T follicular helper cell (primary cell): ENCODE results near the gene RABGAP1L.

ENCODE experiments used
- DNase-seq: peaks from one replicate; pipeline ENCODE4 v3.0.0-alpha.2; 2020; ENCODE audit warnings: low read depth

RABGAP1L gene

DNA sequence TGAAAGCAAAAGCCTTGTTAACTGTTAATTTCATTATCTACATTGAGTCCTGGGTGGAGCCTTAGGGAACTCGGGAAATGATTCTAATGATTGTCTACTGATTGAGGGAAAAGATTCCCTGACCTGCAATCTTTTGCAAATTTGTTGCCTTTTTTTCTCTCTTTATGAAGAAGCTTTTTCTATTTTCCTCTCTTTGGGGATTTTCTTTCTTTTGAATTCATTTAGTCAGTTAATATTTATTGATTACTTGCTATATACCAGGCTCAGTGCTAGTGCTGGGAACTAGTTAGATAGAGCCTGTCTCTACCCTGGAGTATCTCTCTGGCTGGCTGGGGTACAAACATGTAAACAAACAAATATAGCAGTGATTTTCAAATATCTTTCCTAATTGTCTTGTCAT, 769.2 kb downstream of the RABGAP1L start:
- no peak for DNase-seq

DNA sequence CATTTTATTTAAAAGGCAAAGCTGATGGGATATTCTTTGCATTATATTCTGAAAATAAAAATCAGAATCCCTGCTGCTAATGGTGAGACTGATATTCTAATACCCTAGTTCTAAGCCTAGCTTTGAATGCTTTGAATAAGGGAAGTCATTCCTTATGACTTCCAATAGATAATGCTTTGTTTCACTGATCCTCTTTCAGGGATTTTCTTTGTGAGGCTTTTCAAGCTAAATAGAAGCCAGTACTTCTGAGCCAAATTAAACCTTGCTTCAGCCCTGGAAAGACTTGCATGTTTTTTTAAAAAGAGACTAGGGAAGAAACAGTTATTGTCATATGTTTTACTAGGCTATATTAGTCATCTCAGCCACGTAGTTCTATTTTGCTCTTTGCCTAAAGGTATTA, 771.9 kb downstream of the RABGAP1L start:
- DNase-seq, result no peak

GRCh38 chr1:174932587-174932986, 773.3 kb downstream of the RABGAP1L start:
- no peak for DNase-seq

- no peak for DNase-seq
Measured at GRCh38 chr1:174935961-174936727, 776.8 kb downstream of the RABGAP1L start.

DNA sequence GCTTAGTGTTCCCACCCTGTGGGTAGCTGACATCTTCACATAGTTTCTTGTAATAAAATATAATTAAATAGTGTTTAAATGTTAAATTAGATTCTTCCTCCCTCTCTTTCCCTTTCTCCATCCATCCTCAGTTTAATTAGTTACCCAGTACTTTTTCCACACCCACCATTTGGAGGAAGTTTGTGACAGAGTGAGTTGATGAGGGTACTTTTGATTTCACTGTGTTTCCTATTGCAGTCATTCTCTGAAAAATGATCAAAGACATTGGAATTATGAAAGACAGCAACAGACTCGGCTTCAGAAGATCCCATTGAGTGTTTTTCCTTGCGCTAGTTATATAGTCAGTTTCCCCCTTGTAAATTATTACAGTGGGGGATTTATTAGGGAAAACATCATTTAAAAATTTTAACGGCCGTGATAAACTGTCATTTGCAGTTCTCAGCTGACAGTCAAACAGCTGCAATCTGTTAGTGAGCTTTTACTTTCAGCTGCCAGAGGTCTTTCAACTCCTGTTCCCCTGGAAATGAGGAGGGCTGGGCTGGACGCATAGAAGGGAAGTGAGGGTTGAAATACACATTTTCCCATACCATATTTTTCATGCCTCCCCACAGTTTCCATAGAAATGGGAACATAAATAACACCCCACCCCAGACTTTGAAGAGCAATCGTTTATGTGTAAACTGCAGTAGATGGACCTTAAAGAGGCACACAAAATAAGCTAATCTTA, 779.1 kb downstream of the RABGAP1L start:
- no peak for DNase-seq

GRCh38 chr1:174939775-174940545, 780.6 kb downstream of the RABGAP1L start:
- no peak for DNase-seq

DNA sequence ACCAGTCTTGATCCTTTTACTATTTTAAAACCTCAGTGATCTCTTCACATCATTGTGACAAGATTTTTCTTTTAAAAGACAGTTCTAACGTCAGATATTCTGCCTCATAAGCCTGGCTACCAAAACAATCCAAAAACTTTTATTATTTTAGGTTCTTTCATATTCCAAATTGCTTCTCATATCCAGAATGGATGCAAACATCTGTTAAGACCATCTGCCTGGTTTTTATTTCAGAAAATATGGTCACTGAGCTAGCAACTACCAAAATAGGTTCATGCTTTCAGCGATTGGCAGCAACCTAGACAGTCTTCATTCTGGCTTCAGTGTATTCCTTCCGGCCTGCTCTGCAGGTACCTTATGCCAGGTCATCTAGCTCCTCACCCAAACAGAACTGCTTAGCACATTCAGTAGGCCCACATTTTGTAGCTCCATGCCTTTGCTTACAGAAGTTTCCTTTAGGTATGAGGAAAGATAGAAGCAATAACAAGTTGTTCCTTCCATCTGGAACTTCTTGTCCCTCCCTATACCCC, 781.4 kb downstream of the RABGAP1L start:
- DNase-seq, result no peak

DNA sequence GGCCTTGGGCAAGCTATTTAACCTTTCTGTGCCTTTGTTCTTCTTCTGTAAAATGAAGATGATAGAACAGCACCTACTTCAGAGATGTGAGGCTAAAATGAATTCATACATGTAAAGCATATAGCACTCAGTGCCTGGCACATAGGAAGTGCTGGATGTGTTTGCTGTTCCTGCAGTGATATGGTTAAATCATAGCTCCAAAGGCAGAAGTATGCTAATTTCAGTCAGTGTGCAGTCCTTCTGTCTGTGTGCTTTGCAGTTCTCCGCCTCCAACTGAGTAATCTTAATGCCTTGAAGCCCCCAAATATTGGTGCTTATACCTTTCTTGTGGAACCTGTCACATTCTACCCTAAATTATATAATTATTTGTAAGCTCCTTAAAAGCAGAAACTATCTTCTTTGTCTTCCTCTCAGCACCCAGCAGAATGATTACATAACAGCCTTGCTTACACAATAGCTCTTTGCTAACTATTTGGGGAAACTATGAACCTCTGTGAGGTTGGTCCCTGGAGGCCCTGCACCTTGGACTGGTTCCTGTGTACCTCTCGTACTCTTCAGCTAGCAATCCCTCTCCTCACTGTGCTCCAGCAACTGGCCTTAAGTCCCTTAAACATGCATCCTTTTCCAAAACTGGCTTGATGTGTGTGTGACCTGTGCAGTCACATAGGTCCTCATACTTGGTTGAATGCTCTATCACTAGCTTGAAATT, 783.4 kb downstream of the RABGAP1L start:
- no peak for DNase-seq

- DNase-seq, result no peak
Measured at GRCh38 chr1:174946031-174946430, 786.7 kb downstream of the RABGAP1L start.

GRCh38 chr1:174949061-174949460, 789.7 kb downstream of the RABGAP1L start:
- no peak for DNase-seq

DNA sequence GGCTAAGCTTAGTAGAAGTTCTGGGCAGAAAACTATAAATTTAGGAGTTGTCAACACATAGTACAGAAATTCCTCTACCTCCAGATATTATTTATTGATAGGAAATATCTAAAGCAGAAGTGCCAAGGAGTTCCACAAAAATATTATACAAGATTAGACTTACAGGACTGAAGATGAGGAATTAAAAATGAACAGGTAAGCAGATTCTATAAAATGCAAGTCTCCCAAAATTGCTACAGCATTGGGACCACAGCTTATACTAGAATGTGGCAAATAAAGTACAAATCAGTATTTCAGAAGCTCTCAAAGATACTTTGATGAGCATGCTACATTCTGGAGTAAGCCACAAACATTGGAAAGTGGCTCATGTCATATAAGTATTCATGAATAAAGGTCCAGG, 790.3 kb downstream of the RABGAP1L start:
- DNase-seq, result no peak

DNA sequence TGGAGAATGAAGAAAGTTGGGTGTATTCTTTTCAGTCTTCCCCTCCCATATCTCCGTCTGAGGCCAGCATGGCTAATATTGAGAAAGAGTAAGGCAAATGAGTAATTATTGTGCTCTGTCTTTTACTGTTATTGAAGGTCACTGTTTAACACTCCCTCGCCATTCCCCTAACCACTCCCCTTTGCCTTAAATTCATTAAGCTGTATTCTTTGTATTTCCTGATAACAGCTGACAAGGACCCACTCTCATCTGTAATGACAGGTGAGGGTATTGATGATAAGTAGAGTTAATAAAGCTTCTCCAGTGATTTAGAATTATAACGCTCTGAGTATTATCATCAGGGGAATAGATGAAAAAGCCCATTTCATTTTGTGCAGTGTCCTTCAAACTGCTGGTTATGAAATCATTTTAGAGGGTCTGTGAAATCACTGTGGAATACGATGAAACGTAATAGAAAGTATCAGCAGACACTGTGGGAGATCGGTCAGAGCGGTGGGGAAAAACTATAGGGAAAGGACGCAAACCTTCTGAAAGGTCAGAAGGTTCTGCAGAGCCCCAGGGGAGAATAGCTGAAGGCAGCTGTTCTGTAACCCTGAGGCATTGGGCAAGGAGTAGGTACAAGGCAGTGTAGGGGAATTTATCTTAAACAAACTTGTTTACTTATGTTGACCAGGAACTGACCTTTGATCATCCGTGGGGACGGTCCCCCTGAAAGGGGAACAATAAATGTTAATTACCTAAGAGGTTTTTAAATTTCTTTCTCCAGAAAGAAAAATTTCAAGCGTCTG, 794.2 kb downstream of the RABGAP1L start:
- DNase-seq, result no peak

GRCh38 chr1:174954073-174954460, 794.7 kb downstream of the RABGAP1L start:
- no peak for DNase-seq

GRCh38 chr1:174954671-174955669, 795.6 kb downstream of the RABGAP1L start:
- no peak for DNase-seq

GRCh38 chr1:174956086-174956485, 796.8 kb downstream of the RABGAP1L start:
- DNase-seq, result no peak

GRCh38 chr1:174956976-174957375, 797.7 kb downstream of the RABGAP1L start:
- DNase-seq, result no peak

DNA sequence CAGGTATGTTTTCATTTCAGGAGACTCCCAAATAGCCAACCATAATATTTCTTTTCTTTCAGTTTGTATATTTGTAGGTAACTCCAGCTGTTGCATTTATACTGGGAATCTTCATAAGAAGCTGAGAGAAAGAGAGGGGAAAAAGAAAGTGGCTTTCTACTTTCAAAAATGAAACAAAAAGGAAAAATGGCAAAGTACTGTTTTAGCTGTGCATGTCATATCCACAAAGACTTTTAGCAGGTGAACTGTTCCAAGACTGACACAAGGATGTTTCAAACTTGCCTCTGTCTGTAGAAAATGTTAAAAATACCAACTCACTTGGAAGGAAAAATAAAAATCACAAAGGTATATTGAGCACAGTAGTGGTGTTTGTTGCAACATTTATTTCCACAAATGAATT, 798.5 kb downstream of the RABGAP1L start:
- DNase-seq, result no peak

- no peak for DNase-seq
Measured at GRCh38 chr1:174958396-174958795, 799.1 kb downstream of the RABGAP1L start.

- no peak for DNase-seq
Measured at GRCh38 chr1:174960362-174960761, 801.0 kb downstream of the RABGAP1L start.
